Pancreas (tissue), 10 donors: ENCODE data around the gene ENDOU. TPM values are rescaled to one million over a fixed set of nuclear protein-coding genes. Genes with fewer than 3 reads are reported as not detected.
A peak's percentile ranks its signal among the peaks of the same experiment; 100 is the strongest.

Experiments used
- ATAC-seq, 4 donors: fragments of 200-7000 bp; cut with Tn5 transposase; one replicate each; pipeline versions ENCODE4 v1.8.0 to v1.9.1; 2020; ENCODE audit warnings: mild to moderate bottlenecking in 4 of 4, moderate library complexity in 4 of 4
- DNase-seq, 6 donors: peaks; one replicate each; pipeline ENCODE4 v3.0.0-alpha.2; 2020
- FAIRE-seq: peaks from 2 replicates; lab custom pipeline; 2012; peaks lifted over from hg19 to GRCh38; lab: Jason Lieb, UNC
- H3K27ac ChIP-seq, 4 donors: fragments of 200-600 bp; sonication (generic); 1 replicate in 3 of 4; 2 replicates in 1 of 4; pipeline versions ENCODE4 v1.5.0 to v1.8.0; 2020
- H3K27me3 ChIP-seq, 4 donors: fragments of 200-600 bp; one replicate each; pipeline ENCODE4 v1.8.0; 2021
- H3K36me3 ChIP-seq, 3 donors: fragments of 200-600 bp; sonication (generic) in 1 of 3; one replicate each; pipeline versions ENCODE4 v1.5.0 to v1.8.0; 2020 to 2021
- H3K4me1 ChIP-seq, 3 donors: fragments of 200-600 bp; one replicate each; pipeline ENCODE4 v1.8.0; 2021
- H3K4me3 ChIP-seq, 4 donors: fragments of 200-600 bp; sonication (generic) in 2 of 4; one replicate each; pipeline versions ENCODE4 v1.5.0 to v1.8.0; 2020 to 2021
- H3K9me3 ChIP-seq, 4 donors: fragments of 200-600 bp; one replicate each; pipeline ENCODE4 v1.8.0; 2021
- WGBS, 2 donors: extraction: QIAGEN DNeasy Blood & Tissue Kit; methylation state at CpG; one replicate each; pipeline ENCODE4 v1.1.7; 2013; 5-methylcytosine and 5-hydroxymethylcytosine counted together
- intact Hi-C, 3 donors: fragments of 100-400 bp; cut with DNase I; formaldehyde crosslinking; loops; one replicate each; pipeline versions ENCODE4 v1.11.1 to v1.14.2; 2022
- polyA plus RNA-seq, 2 donors: library from polyadenylated mRNA; stranded (reverse); fragments of 200-250 nt; gene quantifications; one replicate each; pipeline ENCODE4 v1.2.3, GENCODE V29; 2013
- total RNA-seq, 6 donors: library from RNA; stranded (reverse); fragmentation: NEBNext Ultra II Directional in 4 of 6; extraction: Animal tissue kit (Norgen Biotek cat#: 25700) in 4 of 6; gene quantifications; one replicate each; pipeline versions ENCODE4 v1.2.1 to v1.2.4, GENCODE V29; 2021 to 2023
- TF ChIP-seq, protein P1 (sequence below), 4 donors: fragments of 200-600 bp; sonication (generic) in 3 of 4; IDR thresholded peaks; one replicate each; pipeline versions ENCODE4 v1.5.0 to v1.8.0; 2021; ENCODE audit warnings: antibody characterized with exemption in 4 of 4
- donor health status: healthy with polysubstance abuse.
- donor health status: DM: no; HTN: no; CAD: no; lungs with moderate emphysema.
- donor health status: DM: no; HTN: no; CAD: no.
- donor health status: control.
- donor health status: control.
- donor health status: Bipolar disorder and iron deficiency.
- donor health status: DM: yes; HTN: yes; CAD: no.
- donor health status: DM: no; HTN: no; CAD: no.
- donor health status: DM: no; HTN: no; CAD: no.
- donor health status: DM: yes; HTN: yes; CAD: no.

The ENDOU gene
- total and polyA plus RNA-seq, 8 donors = 0.11 to 0.23 (median 0.20) TPM; not detected in 5

DNA sequence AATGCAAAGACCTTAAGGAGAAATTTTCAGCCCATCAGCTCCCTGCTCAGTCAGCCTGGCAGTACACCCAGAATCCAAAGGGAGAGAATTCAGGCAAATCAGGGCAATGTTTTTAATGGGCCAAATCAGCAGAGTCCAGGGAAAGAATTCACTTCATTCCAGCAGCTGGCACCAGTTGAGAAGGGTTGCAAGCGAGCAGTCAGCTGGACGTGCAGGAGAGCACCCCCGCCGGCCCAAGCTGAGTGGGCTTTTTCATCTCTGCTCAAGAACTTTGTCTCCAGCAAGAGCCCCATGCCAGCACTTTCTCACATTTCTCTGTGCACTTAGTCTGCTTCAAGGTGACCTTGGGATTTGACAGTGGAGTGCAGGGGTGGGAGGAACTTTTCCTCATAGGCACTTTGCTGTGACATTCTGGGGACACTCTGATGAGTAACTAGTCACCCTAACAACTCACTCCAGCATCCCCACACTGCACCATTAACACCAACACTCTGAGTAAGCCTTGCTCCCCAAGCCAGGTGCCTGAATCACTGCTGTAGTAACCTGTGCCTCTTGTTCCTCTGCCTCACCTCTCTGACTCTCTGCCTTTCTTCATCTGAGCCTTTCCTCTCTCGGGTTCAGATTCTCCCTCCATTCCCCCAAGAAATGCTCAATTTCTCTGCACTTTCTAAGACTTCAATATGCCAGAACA lies 2.2 kb downstream of the ENDOU start:
- Histone ChIP-seq H3K9me3 (no peaks in the 10 kb centered on the region), H3K27ac (no peak overlapping the region), H3K4me1 (no peaks in the 10 kb centered on the region), H3K27me3 (no peaks in the 10 kb centered on the region), H3K36me3 (no peaks in the 10 kb centered on the region), H3K4me3 (no peak overlapping the region)
- DNase-seq = no peak
- ATAC-seq = no peak
- no peak for FAIRE-seq
- intact Hi-C loops = no loop called here
- TF ChIP-seq, protein P1, sequence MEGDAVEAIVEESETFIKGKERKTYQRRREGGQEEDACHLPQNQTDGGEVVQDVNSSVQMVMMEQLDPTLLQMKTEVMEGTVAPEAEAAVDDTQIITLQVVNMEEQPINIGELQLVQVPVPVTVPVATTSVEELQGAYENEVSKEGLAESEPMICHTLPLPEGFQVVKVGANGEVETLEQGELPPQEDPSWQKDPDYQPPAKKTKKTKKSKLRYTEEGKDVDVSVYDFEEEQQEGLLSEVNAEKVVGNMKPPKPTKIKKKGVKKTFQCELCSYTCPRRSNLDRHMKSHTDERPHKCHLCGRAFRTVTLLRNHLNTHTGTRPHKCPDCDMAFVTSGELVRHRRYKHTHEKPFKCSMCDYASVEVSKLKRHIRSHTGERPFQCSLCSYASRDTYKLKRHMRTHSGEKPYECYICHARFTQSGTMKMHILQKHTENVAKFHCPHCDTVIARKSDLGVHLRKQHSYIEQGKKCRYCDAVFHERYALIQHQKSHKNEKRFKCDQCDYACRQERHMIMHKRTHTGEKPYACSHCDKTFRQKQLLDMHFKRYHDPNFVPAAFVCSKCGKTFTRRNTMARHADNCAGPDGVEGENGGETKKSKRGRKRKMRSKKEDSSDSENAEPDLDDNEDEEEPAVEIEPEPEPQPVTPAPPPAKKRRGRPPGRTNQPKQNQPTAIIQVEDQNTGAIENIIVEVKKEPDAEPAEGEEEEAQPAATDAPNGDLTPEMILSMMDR (IDR thresholded peaks at IDR 0.05) = no peak
- 78 to 81% methylated on average over 5 of the region's 5 CpGs for WGBS, 2 donors

DNA sequence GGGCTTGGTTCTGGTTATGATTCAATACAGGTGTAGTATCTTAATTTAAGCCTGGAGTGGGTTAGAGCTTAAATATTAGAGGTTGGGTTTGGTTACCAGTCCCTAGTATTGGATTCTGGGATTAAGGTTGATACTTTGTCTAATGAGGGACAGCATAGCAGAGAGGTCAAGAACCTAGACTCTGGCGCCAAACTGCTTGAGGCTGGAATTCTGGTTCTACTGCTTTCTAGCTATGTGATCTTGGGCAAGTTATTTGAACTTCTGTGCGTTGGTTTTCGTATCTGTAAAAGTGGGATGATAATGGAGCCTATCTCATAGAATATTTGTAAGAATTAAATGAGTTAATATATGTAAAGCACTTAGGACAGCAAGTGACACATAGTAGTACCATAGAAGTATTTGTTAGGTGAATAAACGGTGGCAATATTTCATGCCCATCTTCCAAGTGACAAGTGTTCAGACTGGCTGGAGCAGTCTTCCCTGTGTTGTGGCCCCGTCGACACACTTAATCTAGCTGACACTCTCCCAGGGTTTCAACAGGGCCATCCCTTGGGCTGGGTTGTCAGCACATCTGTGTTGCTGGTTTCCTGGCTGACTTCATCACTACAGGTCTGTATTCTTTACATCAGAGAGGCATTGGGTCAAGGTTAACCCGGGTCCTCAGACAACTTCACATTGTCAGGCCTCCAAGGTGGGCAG lies 3.0 kb downstream of the ENDOU start:
- intact Hi-C loops = no loop called here
- no peaks in the 10 kb centered on the region for H3K9me3 ChIP-seq

DNA sequence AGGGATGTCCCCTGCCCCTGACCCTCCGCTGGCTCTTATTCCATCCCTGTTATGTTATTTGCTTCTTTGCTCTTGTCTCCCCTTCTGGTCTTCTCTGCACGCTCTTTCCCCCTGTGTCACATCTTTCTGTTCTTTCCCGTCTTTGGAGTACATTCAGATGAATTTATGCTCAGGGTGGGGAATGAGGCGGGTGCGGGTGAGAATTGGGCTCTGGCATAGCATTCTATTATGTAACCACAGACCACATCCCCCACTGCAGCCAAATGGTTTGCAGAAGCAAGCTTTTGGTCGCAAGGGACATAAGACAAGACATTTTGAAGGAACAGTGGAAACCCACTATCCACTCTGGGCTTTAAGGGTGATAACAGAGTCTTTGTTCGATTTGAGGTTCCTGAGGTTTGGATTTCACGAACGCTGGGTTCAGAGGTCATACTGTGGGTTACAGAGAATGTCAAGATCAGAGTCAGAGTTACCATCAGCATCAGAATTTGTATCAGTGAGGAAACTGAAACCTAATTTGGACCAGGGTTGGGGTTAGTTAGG lies 3.8 kb downstream of the ENDOU start:
- TF ChIP-seq, protein P1 (IDR thresholded peaks at IDR 0.05) = no peak
- ATAC-seq (no peak), DNase-seq (no peak), FAIRE-seq (no peak)
- intact Hi-C loops = no loop called here
- Histone ChIP-seq H3K4me1 (peaks cover 0 to 9% (median 0%) of the 10 kb centered on the region in 3 donors), H3K27me3 (no peaks in the 10 kb centered on the region), H3K4me3 (no peak overlapping the region), H3K9me3 (no peaks in the 10 kb centered on the region), H3K36me3 (no peaks in the 10 kb centered on the region), H3K27ac (no peak overlapping the region)
- WGBS, 2 donors = 89 to 92% methylated on average over 9 of the region's 9 CpGs

More for the DNA sequence above, 3.0 kb downstream of the ENDOU start:
- Histone ChIP-seq H3K27me3 (no peaks in the 10 kb centered on the region), H3K36me3 (no peaks in the 10 kb centered on the region), H3K4me3 (no peak overlapping the region), H3K27ac (no peak overlapping the region), H3K4me1 (peaks cover 0 to 8% (median 0%) of the 10 kb centered on the region in 3 donors)
- no peak for DNase-seq
- TF ChIP-seq, protein P1 (IDR thresholded peaks at IDR 0.05) = no peak
- FAIRE-seq = no peak
- 61 to 62% methylated on average over 7 of the region's 7 CpGs for WGBS, 2 donors
- ATAC-seq = no peak

DNA sequence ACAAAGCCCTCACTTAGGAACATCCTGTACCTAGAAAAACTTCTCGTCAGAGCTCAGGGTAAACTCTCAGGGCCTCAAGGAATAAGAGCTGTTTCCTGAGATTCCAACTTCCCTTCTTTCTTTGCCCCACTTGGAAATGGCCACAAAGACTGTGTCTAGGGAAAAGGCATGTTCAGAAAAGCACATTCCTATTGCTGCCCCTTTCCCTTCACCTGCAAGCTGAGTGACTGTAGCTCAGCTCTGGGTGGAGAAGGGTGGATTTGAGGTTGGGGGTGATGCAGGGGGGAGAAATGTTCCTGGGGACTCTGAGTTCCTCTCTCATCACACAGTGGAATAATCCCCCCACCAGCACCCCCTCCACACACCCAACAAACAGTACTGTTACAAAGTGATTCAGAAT lies 6.8 kb downstream of the ENDOU start:
- intact Hi-C loops = loop anchor here in 2 of 3 donors (5.0 to 10.0 kb wide), 3 partner anchors 56 to 119 kb away; partner anchors contain the start of gene SLC48A1 (in 1 of the 2)
- Histone ChIP-seq H3K4me3 (no peak overlapping the region), H3K27ac (peak overlapping the region in 1 of 4 donors; percentile 72), H3K4me1 (peaks cover 0 to 20% (median 0%) of the 10 kb centered on the region in 3 donors), H3K36me3 (no peaks in the 10 kb centered on the region), H3K27me3 (no peaks in the 10 kb centered on the region), H3K9me3 (no peaks in the 10 kb centered on the region)
- ATAC-seq (no peak), DNase-seq (no peak), FAIRE-seq (no peak)
- TF ChIP-seq, protein P1 (IDR thresholded peaks at IDR 0.05) = no peak
- WGBS, 2 donors = 79 to 90% methylated on average over 1 of the region's 1 CpG
